NCI-H1092 (cell line): ENCODE data around the gene MLH1.

ENCODE experiments used
- DNase-seq: peaks from one replicate; lab custom pipeline; 2025; lab: John Stamatoyannopoulos, UW

Gene MLH1

GRCh38 chr3:36981006-36981405, 12.3 kb upstream of the MLH1 start:
- no peak for DNase-seq

GRCh38 chr3:36988356-36988755, 5.0 kb upstream of the MLH1 start:
- DNase-seq = no peak

DNA sequence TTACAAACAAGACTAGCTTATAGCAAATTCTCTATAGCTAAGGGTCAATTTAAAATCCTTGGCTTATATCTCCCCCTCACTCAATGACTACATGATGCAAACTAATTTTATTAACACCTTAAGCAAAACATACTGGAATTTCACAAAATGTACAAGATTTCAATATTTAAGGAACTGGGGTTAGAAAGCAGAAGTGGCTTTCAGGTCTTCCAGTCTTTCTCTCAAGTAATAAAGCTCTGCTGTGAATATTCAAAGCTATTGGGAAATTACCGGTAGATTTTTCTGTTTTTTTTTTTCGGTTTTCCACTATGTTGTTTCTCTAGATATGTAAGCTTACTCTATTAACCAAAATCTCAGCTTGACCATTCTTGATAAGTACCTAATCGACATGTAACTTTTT, 4.3 kb upstream of the MLH1 start:
- DNase-seq = no peak

DNA sequence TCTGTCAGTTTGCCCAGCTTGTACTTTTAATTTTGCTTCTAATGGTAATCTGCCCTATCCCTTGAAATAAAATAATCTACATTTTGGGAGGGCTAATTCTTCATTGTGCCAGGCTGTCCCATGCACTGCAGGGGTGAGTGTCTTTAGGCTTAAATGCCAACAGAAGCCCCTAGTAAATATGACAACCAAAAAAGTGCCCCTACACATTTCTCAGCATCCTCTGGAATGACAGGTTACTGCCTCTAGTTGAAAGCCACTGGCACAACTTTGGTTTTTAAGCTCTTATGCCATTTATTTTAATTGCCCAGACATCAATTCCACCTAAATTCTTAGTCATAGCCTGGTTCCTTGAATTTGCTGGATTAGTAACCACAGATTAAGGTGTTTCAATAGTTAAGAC, 3.8 kb upstream of the MLH1 start:
- no peak for DNase-seq

DNA sequence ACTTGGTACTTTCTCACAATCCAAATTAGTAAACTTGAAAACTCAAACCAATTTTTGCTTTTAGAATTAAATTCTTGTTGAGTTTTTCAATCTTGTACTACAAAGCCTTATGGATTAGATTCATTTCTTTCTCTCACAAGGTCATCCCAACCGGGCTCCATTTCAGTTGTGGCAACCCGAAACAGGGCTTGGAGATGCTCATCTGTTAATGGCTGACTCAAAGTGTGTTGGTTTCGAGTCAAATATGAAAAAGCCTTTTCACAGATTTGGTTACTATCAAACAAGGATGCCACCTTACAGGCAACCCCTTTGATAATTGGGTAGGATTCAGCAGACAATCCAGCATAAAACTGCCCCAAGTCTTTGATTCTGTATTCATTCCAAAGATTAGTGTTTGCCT, 2.2 kb upstream of the MLH1 start:
- DNase-seq = no peak

DNA sequence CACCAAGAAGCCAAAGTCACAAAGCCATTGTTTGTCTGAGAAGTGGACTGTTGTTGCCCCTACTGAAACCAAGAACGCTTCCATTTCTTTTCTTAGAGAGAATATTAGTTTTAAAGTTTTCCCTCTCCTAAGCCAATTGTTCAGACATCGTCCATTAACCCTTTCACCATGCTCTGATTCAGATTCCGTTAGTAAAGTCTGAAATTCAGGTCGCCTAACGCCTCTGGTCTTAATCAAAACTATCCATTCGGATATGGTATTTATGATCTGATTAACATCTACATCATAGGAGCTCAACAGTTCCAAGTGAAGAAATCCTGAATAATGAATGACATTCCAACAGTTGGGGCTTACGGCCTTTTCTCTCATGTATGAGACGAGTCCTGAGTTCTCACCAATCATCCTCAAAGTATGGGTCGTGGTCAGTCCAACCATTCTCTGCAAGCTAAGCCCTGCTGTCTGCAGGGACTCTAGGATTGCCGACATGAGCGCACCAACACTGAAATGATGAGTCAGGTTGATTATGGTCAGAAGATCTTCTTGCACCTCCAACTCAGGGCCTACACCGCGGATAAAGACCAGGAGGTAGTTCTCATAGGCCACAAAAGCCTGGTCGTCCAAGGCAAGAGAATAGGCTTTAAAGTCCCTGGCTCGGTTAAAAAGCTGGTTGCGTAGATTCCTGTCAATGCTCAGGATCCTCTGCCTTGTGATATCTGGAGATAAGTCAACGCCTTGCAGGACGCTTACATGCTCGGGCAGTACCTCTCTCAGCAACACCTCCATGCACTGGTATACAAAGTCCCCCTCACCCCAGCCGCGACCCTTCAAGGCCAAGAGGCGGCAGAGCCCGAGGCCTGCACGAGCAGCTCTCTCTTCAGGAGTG, 1.2 kb upstream of the MLH1 start:
- DNase-seq = no peak

GRCh38 chr3:36992806-36993325, 452 bp upstream of the MLH1 start, which contains the start of gene EPM2AIP1:
Gene EPM2AIP1 (minus strand): TSS chr3:36993131. CDS start chr3:36993077, 54 bp downstream.
- DNase-seq = no peak

- DNase-seq = no peak
Measured at GRCh38 chr3:37014620-37015019, 21.3 kb downstream of the MLH1 start.

DNA sequence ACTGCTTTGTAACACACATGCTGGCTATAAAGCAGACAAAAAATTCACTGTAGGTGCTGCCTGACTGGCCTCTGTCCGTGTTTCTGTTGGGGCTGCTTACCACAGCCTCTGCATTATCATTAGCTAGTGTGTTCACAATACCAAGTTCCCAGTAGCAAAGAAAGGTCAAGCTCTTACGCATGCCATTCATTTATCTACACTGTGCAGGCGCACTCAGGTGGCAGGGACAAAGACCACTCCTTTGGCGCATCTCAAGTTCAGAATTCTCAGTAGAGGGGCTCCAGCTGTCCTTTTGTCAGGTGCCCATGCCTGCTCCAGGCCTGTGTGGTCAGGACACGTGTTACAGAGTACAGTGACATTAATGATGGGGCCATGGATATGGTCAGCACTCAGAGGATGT, 22.3 kb downstream of the MLH1 start:
- DNase-seq = no peak

DNA sequence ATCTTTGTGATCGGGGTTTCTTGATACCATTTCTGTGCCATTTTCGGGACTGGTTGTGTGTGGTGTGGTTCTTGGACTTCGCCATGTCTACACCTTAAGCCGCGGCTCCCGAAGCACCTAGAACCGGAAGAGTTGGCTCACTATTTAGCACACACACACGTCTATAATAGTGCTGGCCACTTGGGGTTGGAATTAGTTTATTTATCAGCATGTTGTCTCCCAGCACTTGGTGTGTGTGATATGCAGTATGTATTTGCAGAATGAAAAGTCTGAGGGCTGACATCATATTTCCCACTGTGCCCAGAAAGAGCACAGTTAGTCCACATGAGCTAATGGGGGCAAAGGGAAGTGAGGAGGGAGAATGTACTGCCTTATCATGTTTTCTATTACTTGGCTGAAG, 23.6 kb downstream of the MLH1 start:
- no peak for DNase-seq

DNA sequence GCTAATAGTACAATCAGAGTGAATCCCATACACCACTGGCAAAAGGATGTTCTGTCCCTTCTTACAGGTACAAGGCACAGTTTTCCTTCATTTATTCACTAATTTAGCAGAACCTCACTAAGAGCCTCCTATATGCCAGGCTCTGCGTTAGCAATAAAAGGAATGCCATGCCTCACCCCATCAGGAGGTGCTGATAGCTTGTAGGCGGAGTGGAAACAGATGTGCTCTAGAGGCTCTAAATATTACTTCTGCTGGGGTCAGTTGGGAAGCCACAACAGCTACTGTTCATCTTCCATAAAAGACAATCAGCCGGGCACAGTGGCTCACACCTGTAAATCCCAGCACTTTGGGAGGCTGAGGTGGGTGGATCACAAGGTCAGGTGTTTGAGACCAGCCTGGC, 24.4 kb downstream of the MLH1 start:
- DNase-seq = no peak

GRCh38 chr3:37024092-37024491, 30.8 kb downstream of the MLH1 start:
- DNase-seq = no peak

- no peak for DNase-seq
Measured at GRCh38 chr3:37024820-37025405, 31.6 kb downstream of the MLH1 start.

DNA sequence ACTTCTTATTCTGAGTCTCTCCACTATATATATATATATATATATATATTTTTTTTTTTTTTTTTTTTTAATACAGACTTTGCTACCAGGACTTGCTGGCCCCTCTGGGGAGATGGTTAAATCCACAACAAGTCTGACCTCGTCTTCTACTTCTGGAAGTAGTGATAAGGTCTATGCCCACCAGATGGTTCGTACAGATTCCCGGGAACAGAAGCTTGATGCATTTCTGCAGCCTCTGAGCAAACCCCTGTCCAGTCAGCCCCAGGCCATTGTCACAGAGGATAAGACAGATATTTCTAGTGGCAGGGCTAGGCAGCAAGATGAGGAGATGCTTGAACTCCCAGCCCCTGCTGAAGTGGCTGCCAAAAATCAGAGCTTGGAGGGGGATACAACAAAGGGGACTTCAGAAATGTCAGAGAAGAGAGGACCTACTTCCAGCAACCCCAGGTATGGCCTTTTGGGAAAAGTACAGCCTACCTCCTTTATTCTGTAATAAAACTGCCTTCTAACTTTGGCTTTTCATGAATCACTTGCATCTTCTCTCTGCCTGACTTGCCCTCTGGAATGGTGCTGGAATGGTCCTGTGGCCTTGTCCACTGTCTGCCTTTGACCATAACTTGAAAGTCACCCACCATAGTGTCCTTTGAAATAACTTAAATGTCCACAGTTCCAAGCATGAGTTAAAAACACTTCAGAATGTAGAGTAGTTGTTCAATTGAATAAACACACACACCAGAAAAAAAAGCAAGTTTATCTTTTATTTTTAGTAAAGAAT, 32.4 kb downstream of the MLH1 start:
- no peak for DNase-seq

DNA sequence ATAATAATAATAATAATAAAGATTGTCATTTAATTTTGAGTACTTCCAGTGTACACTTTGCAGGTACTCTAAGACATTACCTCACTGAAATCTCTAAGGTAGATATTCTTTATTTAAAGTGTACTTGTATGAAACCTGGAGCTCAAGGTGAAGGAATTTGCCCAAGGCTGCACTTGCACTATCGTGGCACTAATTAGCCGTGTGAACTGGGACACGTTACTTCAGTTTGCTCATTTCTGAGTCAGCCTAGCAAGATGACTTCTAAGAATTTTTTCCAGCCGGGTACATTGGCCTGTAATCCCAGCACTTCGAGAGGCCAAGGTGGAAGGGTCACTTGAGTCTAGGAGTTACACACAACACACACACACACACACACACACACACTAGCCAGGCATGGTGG, 33.5 kb downstream of the MLH1 start:
- no peak for DNase-seq

GRCh38 chr3:37028329-37028728, 35.0 kb downstream of the MLH1 start:
- DNase-seq = no peak

DNA sequence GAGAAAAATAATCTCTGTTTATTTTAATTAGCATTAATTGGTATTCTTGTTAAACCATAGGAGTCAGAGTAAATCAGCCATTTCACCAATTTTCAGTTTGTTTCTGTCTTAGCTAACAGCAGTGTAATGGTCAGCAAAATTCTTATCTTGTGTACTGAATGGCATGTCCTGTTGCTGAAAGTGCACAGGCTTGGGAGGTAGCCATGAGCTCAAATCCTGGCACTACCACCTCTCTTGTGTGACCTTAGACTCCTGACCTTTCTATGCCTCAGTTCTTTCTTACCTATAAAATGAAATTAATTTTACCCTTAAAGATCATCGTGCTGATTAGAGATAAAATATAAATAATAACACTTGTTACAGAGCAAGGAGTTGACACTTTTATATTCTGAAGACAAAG, 35.8 kb downstream of the MLH1 start:
- DNase-seq = no peak

DNA sequence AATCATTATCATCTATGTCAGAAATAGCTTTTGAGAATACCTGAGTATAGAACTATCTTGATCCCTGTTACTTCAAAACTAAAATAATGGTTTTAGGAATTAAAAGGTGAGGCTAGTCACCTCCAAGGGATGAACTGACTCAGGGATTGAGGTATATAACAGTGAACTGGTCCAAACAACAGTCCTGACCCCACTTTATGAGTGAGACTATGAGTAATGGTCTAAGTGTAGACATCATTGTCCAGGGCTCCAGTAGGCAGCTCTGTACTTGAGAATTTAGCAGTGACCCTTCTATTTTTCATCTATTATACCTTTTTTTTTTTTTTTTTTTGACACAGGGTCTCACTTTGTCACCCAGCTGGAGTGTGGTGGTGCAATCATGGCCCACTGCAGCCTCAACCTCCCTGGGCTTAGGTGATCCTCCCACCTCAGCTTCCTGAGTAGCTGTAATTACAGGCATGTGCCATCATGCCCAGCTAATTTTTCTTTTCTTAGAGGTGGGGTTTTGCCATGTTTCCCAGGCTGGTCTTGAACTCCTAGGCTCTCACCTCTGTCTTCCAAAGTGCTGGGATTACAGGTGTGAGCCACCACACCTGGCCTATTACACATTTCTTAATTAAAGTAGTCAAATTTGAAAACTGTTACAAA, 36.3 kb downstream of the MLH1 start:
- no peak for DNase-seq

- DNase-seq = no peak
Measured at GRCh38 chr3:37030588-37030987, 37.3 kb downstream of the MLH1 start.

- no peak for DNase-seq
Measured at GRCh38 chr3:37031096-37031682, 37.9 kb downstream of the MLH1 start.

- no peak for DNase-seq
Measured at GRCh38 chr3:37032961-37033360, 39.6 kb downstream of the MLH1 start.

GRCh38 chr3:37037352-37037751, 44.0 kb downstream of the MLH1 start:
- DNase-seq = no peak
